PC-3 (cell line): ENCODE data around the gene TEX44. TPM values are rescaled to one million over a fixed set of nuclear protein-coding genes. Genes with fewer than 3 reads are reported as not detected.

Experiments
- ATAC-seq: fragments of 200-7000 bp; cut with Tn5 transposase; 2 replicates; pipeline ENCODE4 v1.9.1; 2020; ENCODE audit warnings: mild to moderate bottlenecking, moderate library complexity
- BruUV-seq: library from RNA; stranded (reverse); fragments of 400-500 nt; replicated peaks from 2 replicates; lab custom pipeline; 2021; lab: Mats Ljungman, UMichigan
- CTCF ChIA-PET: fragments of 300-600 bp; sonication (Branson Sonifier 250); formaldehyde crosslinking; loops from one replicate; lab custom pipeline; 2022; ENCODE audit warnings: antibody characterized with exemption; lab: Charles Lee
- POLR2A ChIA-PET: fragments of 300-600 bp; sonication (Branson Sonifier 250); formaldehyde crosslinking; loops from one replicate; lab custom pipeline; 2022; ENCODE audit warnings: antibody characterized with exemption; ENCODE audit not compliant: unreplicated experiment; lab: Charles Lee
- DNase-seq: peaks from one replicate; pipeline ENCODE4 v3.0.0-alpha.2; 2015
- H2AFZ ChIP-seq: fragments of 300-600 bp; sonication (generic); 2 replicates; pipeline ENCODE4 v1.6.0; 2016; ENCODE audit warnings: antibody characterized with exemption, low read length
- H3F3A ChIP-seq: fragments of 300-600 bp; sonication (generic); one replicate; pipeline ENCODE4 v1.6.0; 2017; ENCODE audit warnings: antibody characterized with exemption, low read length, control low read depth, mild to moderate bottlenecking; ENCODE audit not compliant: unreplicated experiment
- H3K27ac ChIP-seq: fragments of 300-600 bp; sonication (generic); 2 replicates; pipeline ENCODE4 v1.5.1; 2016; ENCODE audit warnings: mild to moderate bottlenecking, low read length
- H3K27me3 ChIP-seq: fragments of 300-600 bp; sonication (generic); 2 replicates; pipeline ENCODE4 v1.6.1; 2016; ENCODE audit warnings: low read length, mixed read lengths
- H3K36me3 ChIP-seq: fragments of 300-600 bp; sonication (generic); 2 replicates; pipeline ENCODE4 v1.6.1; 2016; ENCODE audit warnings: low read depth, mixed run types, low read length, mixed read lengths
- H3K4me1 ChIP-seq: fragments of 300-600 bp; sonication (generic); 2 replicates; pipeline ENCODE4 v1.5.1; 2016; ENCODE audit warnings: low read length; ENCODE audit not compliant: insufficient read depth
- H3K4me2 ChIP-seq: fragments of 300-600 bp; sonication (generic); 2 replicates; pipeline ENCODE4 v1.6.0; 2016; ENCODE audit warnings: low read length
- H3K4me3 ChIP-seq: fragments of 300-600 bp; sonication (generic); 2 replicates; pipeline ENCODE4 v1.5.1; 2016; ENCODE audit warnings: mild to moderate bottlenecking, low read length, mixed read lengths
- H3K79me2 ChIP-seq: fragments of 300-600 bp; sonication (generic); 2 replicates; pipeline ENCODE4 v1.6.1; 2017; ENCODE audit warnings: low read length, mixed read lengths
- H3K9ac ChIP-seq: fragments of 300-600 bp; sonication (generic); 2 replicates; pipeline ENCODE4 v1.6.0; 2016; ENCODE audit warnings: mild to moderate bottlenecking, low read length
- H3K9me2 ChIP-seq: fragments of 300-600 bp; sonication (generic); replicated peaks from 2 replicates; pipeline ENCODE4 v1.6.1; 2016; ENCODE audit warnings: mixed run types, low read length, mixed read lengths
- H3K9me3 ChIP-seq: fragments of 300-600 bp; sonication (generic); 2 replicates; pipeline ENCODE4 v1.6.1; 2016; ENCODE audit warnings: low read length, mixed read lengths
- H4K20me1 ChIP-seq: fragments of 300-600 bp; sonication (generic); 2 replicates; pipeline ENCODE4 v1.6.1; 2016; ENCODE audit warnings: low read length, mixed read lengths
- EZH2 ChIP-seq: fragments of 300-600 bp; sonication (generic); IDR thresholded peaks from one replicate; pipeline ENCODE4 v1.6.1; 2017; ENCODE audit warnings: antibody characterized with exemption, mild to moderate bottlenecking, low read length; ENCODE audit not compliant: unreplicated experiment
- EZH2phosphoT487 ChIP-seq: fragments of 300-600 bp; sonication (generic); IDR thresholded peaks from 2 replicates; pipeline ENCODE4 v1.6.1; 2018; ENCODE audit warnings: mild to moderate bottlenecking, antibody characterized with exemption, low read length, borderline replicate concordance
- intact Hi-C: fragments of 100-400 bp; cut with micrococcal nuclease; formaldehyde crosslinking; loops from 2 replicates; pipeline ENCODE4 v1.9.0; 2023
- total RNA-seq: library from RNA; depleted of rRNA; stranded (reverse); fragments of >200 nt; gene quantifications from 2 replicates; pipeline ENCODE4 v1.2.3, GENCODE V29; 2014; rRNA removed
- TF ChIP-seq, protein P1 (sequence below): fragments of 300-600 bp; sonication (generic); conservative IDR thresholded peaks from 2 replicates; pipeline ENCODE4 v1.5.1; 2017; ENCODE audit warnings: antibody characterized with exemption, low read depth, mild to moderate bottlenecking, low read length

Gene TEX44
- total RNA-seq, 1 experiment from 2014 or later, result not detected

DNA sequence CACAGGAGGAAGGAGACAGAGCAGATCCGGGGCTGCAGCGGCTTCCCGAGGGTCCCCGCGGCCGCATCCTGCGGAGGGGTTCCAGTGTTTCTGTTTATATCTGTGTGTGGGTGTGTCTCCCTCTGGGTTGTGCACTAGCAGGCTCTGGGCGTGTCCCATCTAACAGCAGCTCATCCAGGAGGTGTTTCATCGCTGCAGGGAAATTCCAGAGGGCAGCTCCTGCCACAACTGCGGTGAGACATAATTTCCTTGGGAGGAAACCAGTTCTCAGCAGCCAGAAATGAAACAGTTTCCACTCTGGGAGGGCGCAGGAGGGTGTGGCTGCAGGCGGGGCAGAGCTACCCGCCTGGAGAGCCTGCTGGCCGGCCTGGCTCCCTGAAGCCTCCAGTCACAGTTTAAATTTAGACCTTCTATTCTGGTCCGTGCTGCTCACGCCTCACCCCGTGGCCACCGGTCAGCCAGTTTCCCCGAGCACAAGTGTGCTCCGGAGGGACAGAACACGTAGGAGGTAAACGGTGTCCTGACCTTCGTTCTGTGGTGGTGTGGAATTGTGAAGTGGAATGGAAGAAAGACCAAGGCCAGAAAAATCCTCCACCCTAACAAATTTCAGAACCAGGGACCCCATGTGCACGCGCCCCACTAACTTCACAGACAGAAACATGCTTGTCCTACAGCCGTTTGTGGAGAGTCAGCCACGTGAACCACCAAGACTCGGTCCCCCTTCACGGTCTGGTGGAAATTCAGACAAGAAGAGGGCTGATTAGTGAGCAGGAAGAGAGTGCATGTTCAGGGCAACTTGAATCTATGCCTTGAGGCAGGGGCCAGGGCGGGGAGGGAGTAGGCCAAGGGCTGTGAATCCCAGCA lies 50.2 kb downstream of the TEX44 start:
- no peak for TF ChIP-seq EZH2phosphoT487
- no peak for TF ChIP-seq EZH2
- TF ChIP-seq, protein P1, sequence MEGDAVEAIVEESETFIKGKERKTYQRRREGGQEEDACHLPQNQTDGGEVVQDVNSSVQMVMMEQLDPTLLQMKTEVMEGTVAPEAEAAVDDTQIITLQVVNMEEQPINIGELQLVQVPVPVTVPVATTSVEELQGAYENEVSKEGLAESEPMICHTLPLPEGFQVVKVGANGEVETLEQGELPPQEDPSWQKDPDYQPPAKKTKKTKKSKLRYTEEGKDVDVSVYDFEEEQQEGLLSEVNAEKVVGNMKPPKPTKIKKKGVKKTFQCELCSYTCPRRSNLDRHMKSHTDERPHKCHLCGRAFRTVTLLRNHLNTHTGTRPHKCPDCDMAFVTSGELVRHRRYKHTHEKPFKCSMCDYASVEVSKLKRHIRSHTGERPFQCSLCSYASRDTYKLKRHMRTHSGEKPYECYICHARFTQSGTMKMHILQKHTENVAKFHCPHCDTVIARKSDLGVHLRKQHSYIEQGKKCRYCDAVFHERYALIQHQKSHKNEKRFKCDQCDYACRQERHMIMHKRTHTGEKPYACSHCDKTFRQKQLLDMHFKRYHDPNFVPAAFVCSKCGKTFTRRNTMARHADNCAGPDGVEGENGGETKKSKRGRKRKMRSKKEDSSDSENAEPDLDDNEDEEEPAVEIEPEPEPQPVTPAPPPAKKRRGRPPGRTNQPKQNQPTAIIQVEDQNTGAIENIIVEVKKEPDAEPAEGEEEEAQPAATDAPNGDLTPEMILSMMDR, result no peak
- no peaks in the 10 kb centered on the region for H3K9me3 ChIP-seq
- H3K27ac ChIP-seq, result peak overlapping the region; percentile 97
- H3K27me3 ChIP-seq, result no peaks in the 10 kb centered on the region
- H3K79me2 ChIP-seq, result no peaks in the 10 kb centered on the region
- BruUV-seq, result TSS peak; percentile 97
- peaks cover 17% of the 10 kb centered on the region for H3K4me1 ChIP-seq
- H3F3A ChIP-seq, result no peaks in the 10 kb centered on the region
- intact Hi-C loops, result loop anchor here (1.0 kb wide), 1 partner anchor 31 kb away; no protein-coding TSS in a partner anchor
- no peaks in the 10 kb centered on the region for H3K36me3 ChIP-seq
- H3K9ac ChIP-seq, result peak overlapping the region; percentile 80
- ChIA-PET CTCF (interaction anchor here (0.5 to 1.1 kb wide), 6 partner anchors 14 to 153 kb away, joined by 3 to 7 read pairs (median 4); no protein-coding TSS in a partner anchor), POLR2A (interaction anchor here (0.6 to 1.7 kb wide), 6 partner anchors 10 to 1567 kb away, joined by 3 to 6 read pairs (median 3); no protein-coding TSS in a partner anchor)
- no peaks in the 10 kb centered on the region for H3K9me2 ChIP-seq
- peak overlapping the region; percentile 66 for H3K4me3 ChIP-seq
- ATAC-seq (peak; percentile 96), DNase-seq (peak; percentile 98)
- peak overlapping the region; percentile 80 for H2AFZ ChIP-seq
- no peaks in the 10 kb centered on the region for H4K20me1 ChIP-seq
- peak overlapping the region; percentile 92 for H3K4me2 ChIP-seq

DNA sequence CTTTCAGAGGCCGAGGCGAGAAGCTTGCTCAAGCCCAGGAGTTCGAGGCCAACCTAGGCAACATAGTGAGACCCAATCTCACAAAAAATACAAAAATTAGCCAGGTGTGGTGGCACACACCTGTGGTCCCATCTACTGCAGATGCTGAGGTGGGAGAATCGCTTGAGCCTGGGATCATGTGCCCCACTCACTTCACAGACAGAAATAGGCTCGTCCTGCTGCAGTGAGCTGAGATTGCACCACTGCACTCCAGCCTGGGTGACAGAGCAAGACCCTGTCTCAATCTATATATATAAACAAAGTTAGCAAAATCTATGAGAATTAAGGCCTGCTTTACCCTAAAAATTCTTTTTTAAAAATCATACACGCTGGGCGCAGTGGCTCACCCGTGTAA lies 50.8 kb downstream of the TEX44 start:
- H3K9me2 ChIP-seq, result no peaks in the 10 kb centered on the region
- ATAC-seq (no peak), DNase-seq (no peak)
- peaks cover 17% of the 10 kb centered on the region for H3K4me1 ChIP-seq
- H3K36me3 ChIP-seq, result no peaks in the 10 kb centered on the region
- H3K9ac ChIP-seq, result peak overlapping the region; percentile 80
- TF ChIP-seq EZH2 (no peak), EZH2phosphoT487 (no peak)
- TF ChIP-seq, protein P1, result no peak
- BruUV-seq, result no TSS peak
- no peaks in the 10 kb centered on the region for H3K9me3 ChIP-seq
- no peak overlapping the region; the same call in 1 of the 2 replicates for H2AFZ ChIP-seq
- ChIA-PET POLR2A (interaction anchor here (0.6 to 1.7 kb wide), 2 partner anchors 10 to 30 kb away, joined by 3 to 6 read pairs; no protein-coding TSS in a partner anchor), CTCF (no interaction called here)
- peak overlapping the region; percentile 97 for H3K27ac ChIP-seq
- H3F3A ChIP-seq, result no peaks in the 10 kb centered on the region
- no peaks in the 10 kb centered on the region for H4K20me1 ChIP-seq
- intact Hi-C loops, result no loop called here
- H3K4me2 ChIP-seq, result peak overlapping the region; percentile 92
- H3K79me2 ChIP-seq, result no peaks in the 10 kb centered on the region
- H3K27me3 ChIP-seq, result no peaks in the 10 kb centered on the region
- H3K4me3 ChIP-seq, result no peak overlapping the region

Other genes starting within 250 kb of the TEX44 start
- gene B3GNT7, start 197.2 kb upstream of the TEX44 start, total RNA-seq, result 11.0 and 11.2 TPM in 2 replicates
- gene NCL, start 128.4 kb upstream of the TEX44 start, total RNA-seq, result 430 and 507 TPM in 2 replicates
- gene NMUR1, start 62.4 kb upstream of the TEX44 start, total RNA-seq, result 0.17 TPM in 1 of 2 replicates, not detected in the other
- 1,625 and 2,032 TPM in 2 replicates for gene PTMA, start 115.7 kb downstream of the TEX44 start, total RNA-seq
- 43.8 and 46.2 TPM in 2 replicates for gene PDE6D, start 188.4 kb downstream of the TEX44 start, total RNA-seq
- 37.6 and 43.5 TPM in 2 replicates for gene COPS7B, start 193.6 kb downstream of the TEX44 start, total RNA-seq